Measurements from ENCODE around the gene UQCC2. TPM values are rescaled to one million over a fixed set of nuclear protein-coding genes. Genes with fewer than 3 reads are reported as not detected.

The UQCC2 gene
- total RNA-seq (ENCODE audit: unreplicated experiment), result 54.9 TPM
- long read RNA-seq, full-length matches to known transcripts, result 35 of 40 reads
- long read RNA-seq, partial matches to known transcripts, result 3 of 40 reads
- long read RNA-seq, other reads (novel, unspliced or antisense), result 2 of 40 reads

GRCh38 chr6:33711140-33712129, at the start of gene UQCC2:
TSS of gene UQCC2 (minus strand) at chr6:33711700. CDS start at chr6:33711686, 14 bp downstream.
- DNase-seq (ENCODE audit: low spot score), result peak; percentile 97
- TF ChIP-seq, protein P1, sequence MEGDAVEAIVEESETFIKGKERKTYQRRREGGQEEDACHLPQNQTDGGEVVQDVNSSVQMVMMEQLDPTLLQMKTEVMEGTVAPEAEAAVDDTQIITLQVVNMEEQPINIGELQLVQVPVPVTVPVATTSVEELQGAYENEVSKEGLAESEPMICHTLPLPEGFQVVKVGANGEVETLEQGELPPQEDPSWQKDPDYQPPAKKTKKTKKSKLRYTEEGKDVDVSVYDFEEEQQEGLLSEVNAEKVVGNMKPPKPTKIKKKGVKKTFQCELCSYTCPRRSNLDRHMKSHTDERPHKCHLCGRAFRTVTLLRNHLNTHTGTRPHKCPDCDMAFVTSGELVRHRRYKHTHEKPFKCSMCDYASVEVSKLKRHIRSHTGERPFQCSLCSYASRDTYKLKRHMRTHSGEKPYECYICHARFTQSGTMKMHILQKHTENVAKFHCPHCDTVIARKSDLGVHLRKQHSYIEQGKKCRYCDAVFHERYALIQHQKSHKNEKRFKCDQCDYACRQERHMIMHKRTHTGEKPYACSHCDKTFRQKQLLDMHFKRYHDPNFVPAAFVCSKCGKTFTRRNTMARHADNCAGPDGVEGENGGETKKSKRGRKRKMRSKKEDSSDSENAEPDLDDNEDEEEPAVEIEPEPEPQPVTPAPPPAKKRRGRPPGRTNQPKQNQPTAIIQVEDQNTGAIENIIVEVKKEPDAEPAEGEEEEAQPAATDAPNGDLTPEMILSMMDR (IDR thresholded peaks at IDR 0.05; ENCODE audit: unreplicated experiment), result no peak
- peaks cover 13% of the 10 kb centered on the region for H3K36me3 Mint-ChIP-seq (ENCODE audit: low read depth, unreplicated experiment)
- peak within 1 kb of the TSS; percentile 85 for H3K27ac Mint-ChIP-seq (ENCODE audit: unreplicated experiment)
- H3K4me3 Mint-ChIP-seq (ENCODE audit: unreplicated experiment), result peak within 1 kb of the TSS; percentile 93
- peaks cover 17% of the 10 kb centered on the region for H3K4me1 Mint-ChIP-seq (ENCODE audit: unreplicated experiment)
- no peaks in the 10 kb centered on the region for H3K9me3 Mint-ChIP-seq (ENCODE audit: unreplicated experiment)
- peaks cover 5% of the 10 kb centered on the region for H3K27me3 Mint-ChIP-seq (ENCODE audit: unreplicated experiment)

- Mint-ChIP-seq H3K4me1 (ENCODE audit: unreplicated experiment) (peaks cover 3% of the 10 kb centered on the region), H3K36me3 (ENCODE audit: low read depth, unreplicated experiment) (no peaks in the 10 kb centered on the region), H3K27ac (ENCODE audit: unreplicated experiment) (no peak overlapping the region), H3K27me3 (ENCODE audit: unreplicated experiment) (peaks cover 4% of the 10 kb centered on the region), H3K9me3 (ENCODE audit: unreplicated experiment) (no peaks in the 10 kb centered on the region), H3K4me3 (ENCODE audit: unreplicated experiment) (no peak overlapping the region)
- TF ChIP-seq, protein P1 (IDR thresholded peaks at IDR 0.05; ENCODE audit: unreplicated experiment), result no peak
- DNase-seq (ENCODE audit: low spot score), result no peak
Observed at GRCh38 chr6:33759887-33760629, 48.6 kb upstream of the UQCC2 start.

- no peaks in the 10 kb centered on the region for H3K36me3 Mint-ChIP-seq (ENCODE audit: low read depth, unreplicated experiment)
- H3K9me3 Mint-ChIP-seq (ENCODE audit: unreplicated experiment), result no peaks in the 10 kb centered on the region
- peaks cover 4% of the 10 kb centered on the region for H3K27me3 Mint-ChIP-seq (ENCODE audit: unreplicated experiment)
- TF ChIP-seq, protein P1 (IDR thresholded peaks at IDR 0.05; ENCODE audit: unreplicated experiment), result no peak
- no peak overlapping the region for H3K27ac Mint-ChIP-seq (ENCODE audit: unreplicated experiment)
- H3K4me1 Mint-ChIP-seq (ENCODE audit: unreplicated experiment), result peaks cover 3% of the 10 kb centered on the region
- DNase-seq (ENCODE audit: low spot score), result no peak
- H3K4me3 Mint-ChIP-seq (ENCODE audit: unreplicated experiment), result no peak overlapping the region
Observed at GRCh38 chr6:33758815-33759216, 47.3 kb upstream of the UQCC2 start.

DNA sequence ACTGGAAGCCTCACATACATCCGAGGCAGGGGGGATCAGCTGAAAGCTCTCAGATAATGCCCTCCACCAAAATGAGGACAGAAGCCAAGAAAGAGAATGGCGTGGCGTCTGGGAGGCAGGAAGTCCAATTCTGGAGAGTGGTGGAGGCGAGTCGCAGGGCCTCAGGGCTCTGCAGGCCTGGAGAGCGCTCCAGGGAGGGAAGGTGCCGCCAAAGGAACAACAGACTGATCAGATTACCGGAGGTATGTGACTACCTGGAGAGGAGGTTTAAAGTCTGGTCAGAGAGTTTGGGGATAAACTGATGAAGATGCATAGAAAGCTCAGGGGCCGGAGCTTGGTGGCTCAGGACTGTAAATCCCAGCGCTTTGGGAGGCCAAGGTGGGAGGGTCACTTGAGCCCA, 46.4 kb upstream of the UQCC2 start:
- Mint-ChIP-seq H3K27me3 (ENCODE audit: unreplicated experiment) (peaks cover 4% of the 10 kb centered on the region), H3K9me3 (ENCODE audit: unreplicated experiment) (no peaks in the 10 kb centered on the region), H3K27ac (ENCODE audit: unreplicated experiment) (no peak overlapping the region), H3K4me3 (ENCODE audit: unreplicated experiment) (no peak overlapping the region), H3K36me3 (ENCODE audit: low read depth, unreplicated experiment) (peaks cover 4% of the 10 kb centered on the region), H3K4me1 (ENCODE audit: unreplicated experiment) (peaks cover 3% of the 10 kb centered on the region)
- TF ChIP-seq, protein P1 (IDR thresholded peaks at IDR 0.05; ENCODE audit: unreplicated experiment), result no peak
- DNase-seq (ENCODE audit: low spot score), result no peak

Measured in endothelial cell (in vitro differentiated cells).